ENCODE data around the gene RTKN.

DNA sequence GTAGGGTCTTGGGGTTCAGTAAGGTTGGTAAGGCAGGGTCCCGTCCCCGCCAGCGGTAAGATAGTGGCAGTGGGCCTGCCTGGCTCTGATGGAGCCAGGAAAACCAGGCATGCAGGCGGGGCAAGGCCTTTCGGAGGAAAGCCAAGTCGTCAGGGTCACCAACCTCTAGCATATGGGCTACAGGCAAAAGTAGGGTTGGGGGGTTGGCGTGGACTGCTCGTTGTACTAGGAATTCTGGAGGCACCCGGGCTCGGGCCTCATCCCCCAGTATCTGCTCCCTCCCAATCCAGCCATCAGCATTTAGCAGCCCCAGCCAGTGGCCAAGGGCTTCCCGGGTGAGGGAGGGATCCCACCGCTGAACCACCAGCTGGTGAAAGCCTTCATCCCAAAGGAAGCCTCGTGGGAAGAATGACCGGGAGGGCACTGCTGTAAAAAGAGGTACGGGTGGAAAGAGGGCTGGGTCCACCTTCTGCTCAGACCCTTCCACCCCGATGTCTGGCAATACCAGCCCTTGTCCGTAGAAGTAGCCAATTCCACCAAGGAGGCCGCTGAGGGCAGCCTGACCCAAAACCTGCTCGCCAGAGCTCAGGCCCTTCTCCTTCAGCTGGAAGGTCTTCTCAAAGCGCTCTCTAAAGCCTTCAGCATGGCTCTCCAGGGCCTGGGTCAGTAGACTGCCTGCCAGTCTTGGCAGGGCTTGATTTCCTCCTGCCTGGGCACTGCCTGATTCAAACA, 20.5 kb upstream of the RTKN start:
- TF ChIP-seq JUNB (IDR thresholded peaks at IDR 0.05) (no peak), PHF8 (IDR thresholded peaks at IDR 0.05; ENCODE audit: borderline replicate concordance, low read depth) (no peak), BHLHE40 (IDR thresholded peaks at IDR 0.05; ENCODE audit: low read depth, low read length) (no peak), ZFP36 (IDR thresholded peaks at IDR 0.05; ENCODE audit: borderline replicate concordance, partially characterized antibody) (no peak), RAD21 (conservative IDR thresholded peaks at IDR 0.05 in 1 of 2, IDR thresholded peaks at IDR 0.05 in 1 of 2) (no peak), HEYL (CRISPR knock-in tag; IDR thresholded peaks at IDR 0.05) (no peak), ESRRA (IDR thresholded peaks at IDR 0.05; ENCODE audit: borderline replicate concordance, low read length) (no peak)
- TF ChIP-seq, protein P1, sequence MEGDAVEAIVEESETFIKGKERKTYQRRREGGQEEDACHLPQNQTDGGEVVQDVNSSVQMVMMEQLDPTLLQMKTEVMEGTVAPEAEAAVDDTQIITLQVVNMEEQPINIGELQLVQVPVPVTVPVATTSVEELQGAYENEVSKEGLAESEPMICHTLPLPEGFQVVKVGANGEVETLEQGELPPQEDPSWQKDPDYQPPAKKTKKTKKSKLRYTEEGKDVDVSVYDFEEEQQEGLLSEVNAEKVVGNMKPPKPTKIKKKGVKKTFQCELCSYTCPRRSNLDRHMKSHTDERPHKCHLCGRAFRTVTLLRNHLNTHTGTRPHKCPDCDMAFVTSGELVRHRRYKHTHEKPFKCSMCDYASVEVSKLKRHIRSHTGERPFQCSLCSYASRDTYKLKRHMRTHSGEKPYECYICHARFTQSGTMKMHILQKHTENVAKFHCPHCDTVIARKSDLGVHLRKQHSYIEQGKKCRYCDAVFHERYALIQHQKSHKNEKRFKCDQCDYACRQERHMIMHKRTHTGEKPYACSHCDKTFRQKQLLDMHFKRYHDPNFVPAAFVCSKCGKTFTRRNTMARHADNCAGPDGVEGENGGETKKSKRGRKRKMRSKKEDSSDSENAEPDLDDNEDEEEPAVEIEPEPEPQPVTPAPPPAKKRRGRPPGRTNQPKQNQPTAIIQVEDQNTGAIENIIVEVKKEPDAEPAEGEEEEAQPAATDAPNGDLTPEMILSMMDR (IDR thresholded peaks at IDR 0.05): no peak
- TF ChIP-seq, protein P2, sequence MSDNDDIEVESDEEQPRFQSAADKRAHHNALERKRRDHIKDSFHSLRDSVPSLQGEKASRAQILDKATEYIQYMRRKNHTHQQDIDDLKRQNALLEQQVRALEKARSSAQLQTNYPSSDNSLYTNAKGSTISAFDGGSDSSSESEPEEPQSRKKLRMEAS (IDR thresholded peaks at IDR 0.05): no peak

Data from A549 (cell line).